ENCODE data around the gene TRAPPC6A. TPM values are rescaled to one million over a fixed set of nuclear protein-coding genes. Genes with fewer than 3 reads are reported as not detected.

The TRAPPC6A gene
- total and polyA plus RNA-seq, 2 of the 13 experiments (the other 11 are each of a cell fraction or from before 2014, with no cell fraction given) = 6.5 to 21.0 TPM

DNA sequence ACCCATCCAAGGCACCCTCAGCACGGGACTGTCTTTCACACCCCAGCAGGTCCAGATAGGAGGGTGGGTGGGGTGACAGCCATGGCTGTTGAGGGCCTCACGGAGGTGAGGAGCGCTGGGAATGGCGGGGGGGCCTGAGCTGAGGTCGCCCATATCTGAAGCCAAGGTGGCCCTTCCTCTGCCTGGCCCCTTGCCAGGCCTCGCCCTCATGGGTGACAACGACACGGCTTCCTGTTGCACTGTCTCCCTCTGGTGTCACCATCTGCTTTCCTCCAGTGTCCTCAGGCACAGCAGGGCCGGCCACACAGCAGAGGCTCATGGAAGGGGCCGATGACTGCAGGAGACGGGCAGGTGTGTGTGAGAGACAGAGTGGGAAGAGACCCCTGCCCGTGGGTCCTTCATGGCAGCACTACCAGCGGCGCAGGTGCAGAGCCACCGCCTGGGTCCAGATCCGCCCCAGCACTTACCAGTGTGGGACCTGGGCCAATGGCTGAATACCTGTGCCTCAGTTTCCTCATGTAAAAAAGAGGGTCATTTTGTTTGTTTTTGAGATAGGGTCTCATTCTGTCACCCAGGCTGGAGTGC lies 9.2 kb downstream of the TRAPPC6A start (continued):
- TF ChIP-seq, protein P1, sequence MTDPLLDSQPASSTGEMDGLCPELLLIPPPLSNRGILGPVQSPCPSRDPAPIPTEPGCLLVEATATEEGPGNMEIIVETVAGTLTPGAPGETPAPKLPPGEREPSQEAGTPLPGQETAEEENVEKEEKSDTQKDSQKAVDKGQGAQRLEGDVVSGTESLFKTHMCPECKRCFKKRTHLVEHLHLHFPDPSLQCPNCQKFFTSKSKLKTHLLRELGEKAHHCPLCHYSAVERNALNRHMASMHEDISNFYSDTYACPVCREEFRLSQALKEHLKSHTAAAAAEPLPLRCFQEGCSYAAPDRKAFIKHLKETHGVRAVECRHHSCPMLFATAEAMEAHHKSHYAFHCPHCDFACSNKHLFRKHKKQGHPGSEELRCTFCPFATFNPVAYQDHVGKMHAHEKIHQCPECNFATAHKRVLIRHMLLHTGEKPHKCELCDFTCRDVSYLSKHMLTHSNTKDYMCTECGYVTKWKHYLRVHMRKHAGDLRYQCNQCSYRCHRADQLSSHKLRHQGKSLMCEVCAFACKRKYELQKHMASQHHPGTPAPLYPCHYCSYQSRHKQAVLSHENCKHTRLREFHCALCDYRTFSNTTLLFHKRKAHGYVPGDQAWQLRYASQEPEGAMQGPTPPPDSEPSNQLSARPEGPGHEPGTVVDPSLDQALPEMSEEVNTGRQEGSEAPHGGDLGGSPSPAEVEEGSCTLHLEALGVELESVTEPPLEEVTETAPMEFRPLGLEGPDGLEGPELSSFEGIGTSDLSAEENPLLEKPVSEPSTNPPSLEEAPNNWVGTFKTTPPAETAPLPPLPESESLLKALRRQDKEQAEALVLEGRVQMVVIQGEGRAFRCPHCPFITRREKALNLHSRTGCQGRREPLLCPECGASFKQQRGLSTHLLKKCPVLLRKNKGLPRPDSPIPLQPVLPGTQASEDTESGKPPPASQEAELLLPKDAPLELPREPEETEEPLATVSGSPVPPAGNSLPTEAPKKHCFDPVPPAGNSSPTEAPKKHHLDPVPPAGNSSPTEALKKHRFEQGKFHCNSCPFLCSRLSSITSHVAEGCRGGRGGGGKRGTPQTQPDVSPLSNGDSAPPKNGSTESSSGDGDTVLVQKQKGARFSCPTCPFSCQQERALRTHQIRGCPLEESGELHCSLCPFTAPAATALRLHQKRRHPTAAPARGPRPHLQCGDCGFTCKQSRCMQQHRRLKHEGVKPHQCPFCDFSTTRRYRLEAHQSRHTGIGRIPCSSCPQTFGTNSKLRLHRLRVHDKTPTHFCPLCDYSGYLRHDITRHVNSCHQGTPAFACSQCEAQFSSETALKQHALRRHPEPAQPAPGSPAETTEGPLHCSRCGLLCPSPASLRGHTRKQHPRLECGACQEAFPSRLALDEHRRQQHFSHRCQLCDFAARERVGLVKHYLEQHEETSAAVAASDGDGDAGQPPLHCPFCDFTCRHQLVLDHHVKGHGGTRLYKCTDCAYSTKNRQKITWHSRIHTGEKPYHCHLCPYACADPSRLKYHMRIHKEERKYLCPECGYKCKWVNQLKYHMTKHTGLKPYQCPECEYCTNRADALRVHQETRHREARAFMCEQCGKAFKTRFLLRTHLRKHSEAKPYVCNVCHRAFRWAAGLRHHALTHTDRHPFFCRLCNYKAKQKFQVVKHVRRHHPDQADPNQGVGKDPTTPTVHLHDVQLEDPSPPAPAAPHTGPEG (CRISPR knock-in tag; IDR thresholded peaks at IDR 0.05) = no peak
- TF ChIP-seq HMG20B (CRISPR knock-in tag; conservative IDR thresholded peaks at IDR 0.05) (0 out of 2 replicates have a peak, but pooled peaks have one; percentile 31), CCAR2 (optimal IDR thresholded peaks at IDR 0.05; ENCODE audit: low read depth, low read length) (no peak), MAF1 (CRISPR knock-in tag; IDR thresholded peaks at IDR 0.05; ENCODE audit: borderline replicate concordance) (no peak), TBP (CRISPR knock-in tag; IDR thresholded peaks at IDR 0.05) (no peak), GLI4 (CRISPR knock-in tag; IDR thresholded peaks at IDR 0.05; ENCODE audit: borderline replicate concordance) (no peak), AGO1 (IDR thresholded peaks at IDR 0.05; ENCODE audit: low read depth, low read length, poor library complexity, severe bottlenecking) (no peak), THYN1 (CRISPR knock-in tag; IDR thresholded peaks at IDR 0.05; ENCODE audit: borderline replicate concordance, low read depth) (no peak), ZBTB1 (CRISPR knock-in tag; IDR thresholded peaks at IDR 0.05; ENCODE audit: borderline replicate concordance) (no peak), YEATS2 (CRISPR knock-in tag; IDR thresholded peaks at IDR 0.05; ENCODE audit: borderline replicate concordance) (no peak), PRMT3 (CRISPR knock-in tag; IDR thresholded peaks at IDR 0.05; ENCODE audit: borderline replicate concordance, low read depth) (no peak), ZNF543 (CRISPR knock-in tag; IDR thresholded peaks at IDR 0.05) (no peak), ZNF33B (CRISPR knock-in tag; IDR thresholded peaks at IDR 0.05) (no peak), ZNF10 (CRISPR knock-in tag; IDR thresholded peaks at IDR 0.05; ENCODE audit: borderline replicate concordance, low read depth) (no peak), SRSF4 (IDR thresholded peaks at IDR 0.05; ENCODE audit: low read depth, low read length, poor library complexity, severe bottlenecking) (no peak), ZNF441 (CRISPR knock-in tag; IDR thresholded peaks at IDR 0.05; ENCODE audit: borderline replicate concordance) (0 out of 2 replicates have a peak, but pooled peaks have one; percentile 17)
- TF ChIP-seq, protein P2, sequence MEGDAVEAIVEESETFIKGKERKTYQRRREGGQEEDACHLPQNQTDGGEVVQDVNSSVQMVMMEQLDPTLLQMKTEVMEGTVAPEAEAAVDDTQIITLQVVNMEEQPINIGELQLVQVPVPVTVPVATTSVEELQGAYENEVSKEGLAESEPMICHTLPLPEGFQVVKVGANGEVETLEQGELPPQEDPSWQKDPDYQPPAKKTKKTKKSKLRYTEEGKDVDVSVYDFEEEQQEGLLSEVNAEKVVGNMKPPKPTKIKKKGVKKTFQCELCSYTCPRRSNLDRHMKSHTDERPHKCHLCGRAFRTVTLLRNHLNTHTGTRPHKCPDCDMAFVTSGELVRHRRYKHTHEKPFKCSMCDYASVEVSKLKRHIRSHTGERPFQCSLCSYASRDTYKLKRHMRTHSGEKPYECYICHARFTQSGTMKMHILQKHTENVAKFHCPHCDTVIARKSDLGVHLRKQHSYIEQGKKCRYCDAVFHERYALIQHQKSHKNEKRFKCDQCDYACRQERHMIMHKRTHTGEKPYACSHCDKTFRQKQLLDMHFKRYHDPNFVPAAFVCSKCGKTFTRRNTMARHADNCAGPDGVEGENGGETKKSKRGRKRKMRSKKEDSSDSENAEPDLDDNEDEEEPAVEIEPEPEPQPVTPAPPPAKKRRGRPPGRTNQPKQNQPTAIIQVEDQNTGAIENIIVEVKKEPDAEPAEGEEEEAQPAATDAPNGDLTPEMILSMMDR (CRISPR knock-in tag; IDR thresholded peaks at IDR 0.05) = peak; percentile 81
- TF ChIP-seq, protein P3, sequence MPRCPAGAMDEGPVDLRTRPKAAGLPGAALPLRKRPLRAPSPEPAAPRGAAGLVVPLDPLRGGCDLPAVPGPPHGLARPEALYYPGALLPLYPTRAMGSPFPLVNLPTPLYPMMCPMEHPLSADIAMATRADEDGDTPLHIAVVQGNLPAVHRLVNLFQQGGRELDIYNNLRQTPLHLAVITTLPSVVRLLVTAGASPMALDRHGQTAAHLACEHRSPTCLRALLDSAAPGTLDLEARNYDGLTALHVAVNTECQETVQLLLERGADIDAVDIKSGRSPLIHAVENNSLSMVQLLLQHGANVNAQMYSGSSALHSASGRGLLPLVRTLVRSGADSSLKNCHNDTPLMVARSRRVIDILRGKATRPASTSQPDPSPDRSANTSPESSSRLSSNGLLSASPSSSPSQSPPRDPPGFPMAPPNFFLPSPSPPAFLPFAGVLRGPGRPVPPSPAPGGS (CRISPR knock-in tag; IDR thresholded peaks at IDR 0.05) = no peak
- TF ChIP-seq, protein P4, sequence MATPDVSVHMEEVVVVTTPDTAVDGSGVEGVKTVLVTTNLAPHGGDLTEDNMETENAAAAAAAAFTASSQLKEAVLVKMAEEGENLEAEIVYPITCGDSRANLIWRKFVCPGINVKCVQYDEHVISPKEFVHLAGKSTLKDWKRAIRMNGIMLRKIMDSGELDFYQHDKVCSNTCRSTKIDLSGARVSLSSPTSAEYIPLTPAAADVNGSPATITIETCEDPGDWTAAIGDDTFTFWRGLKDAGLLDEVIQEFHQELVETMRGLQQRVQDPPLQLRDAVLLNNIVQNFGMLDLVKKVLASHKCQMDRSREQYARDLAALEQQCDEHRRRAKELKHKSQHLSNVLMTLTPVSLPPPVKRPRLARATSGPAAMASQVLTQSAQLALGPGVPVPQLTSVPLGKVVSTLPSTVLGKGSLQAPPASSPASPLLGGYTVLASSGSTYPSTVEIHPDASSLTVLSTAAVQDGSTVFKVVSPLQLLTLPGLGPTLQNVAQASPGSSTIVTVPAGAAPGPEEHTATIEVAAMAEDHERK (CRISPR knock-in tag; IDR thresholded peaks at IDR 0.05; ENCODE audit: low read depth) = no peak

Data from HepG2 (cell line).